Measurements from ENCODE around the gene FRG2B.

- TF ChIP-seq EZH2 (IDR thresholded peaks at IDR 0.05) (no peak), POLR2AphosphoS5 (IDR thresholded peaks at IDR 0.05; ENCODE audit: borderline replicate concordance, low read depth, low read length) (no peak)
Measured at GRCh38 chr10:133613699-133614098, 12.9 kb downstream of the FRG2B start.
